ENCODE data around the gene CNTN1.

GRCh38 chr12:40829738-40830144 is 137.5 kb downstream of the CNTN1 start:
- no peak for TF ChIP-seq EZH2 (IDR thresholded peaks at IDR 0.05; ENCODE audit: borderline replicate concordance, insufficient read depth, low read depth, low read length, poor library complexity, severe bottlenecking)
- TF ChIP-seq CTCF (IDR thresholded peaks at IDR 0.05): no peak
